IgD-negative memory B cell (primary cell): ENCODE results near the gene TUBGCP5. TPM values are rescaled to one million over a fixed set of nuclear protein-coding genes. Genes with fewer than 3 reads are reported as not detected.
A peak's percentile ranks its signal among the peaks of the same experiment; 100 is the strongest.
"Not testable (repeated sequence)": the region's sequence is repeated elsewhere in the genome, so short reads cannot be mapped to it uniquely, and the experiment has no call there.

ENCODE experiments used
- H3K27ac Mint-ChIP-seq, 3 donors: one replicate each; pipeline ENCODE4 v1.8.0; 2020 to 2022; ENCODE audit warnings: mild to moderate bottlenecking in 3 of 3, mixed read lengths in 3 of 3, moderate library complexity in 1 of 3
- H3K27me3 Mint-ChIP-seq: one replicate; pipeline ENCODE4 v1.8.0; 2021; ENCODE audit warnings: mixed read lengths
- H3K36me3 Mint-ChIP-seq: one replicate; pipeline ENCODE4 v1.8.0; 2020; ENCODE audit warnings: mild to moderate bottlenecking, mixed read lengths
- H3K4me1 Mint-ChIP-seq, 3 donors: one replicate each; pipeline ENCODE4 v1.8.0; 2020 to 2022; ENCODE audit warnings: mixed read lengths in 3 of 3, mild to moderate bottlenecking in 1 of 3
- H3K4me3 Mint-ChIP-seq, 4 donors: one replicate each; pipeline ENCODE4 v1.8.0; 2020 to 2022; ENCODE audit warnings: mild to moderate bottlenecking in 4 of 4, mixed read lengths in 4 of 4, moderate library complexity in 3 of 4
- H3K9me3 Mint-ChIP-seq, 3 donors: one replicate each; pipeline ENCODE4 v1.8.0; 2020 to 2021; ENCODE audit warnings: mixed read lengths in 3 of 3, mild to moderate bottlenecking in 1 of 3
- polyA plus RNA-seq: library from polyadenylated mRNA; unstranded; fragments of 300-500 nt; fragmentation: Illumina TruSeq; gene quantifications from one replicate; pipeline ENCODE4 v1.2.3, GENCODE V29; 2021

The TUBGCP5 gene
- polyA plus RNA-seq, 1 donor from 2014 or later = 4.8 TPM

GRCh38 chr15:23012616-23013015, 26.8 kb downstream of the TUBGCP5 start:
- H3K36me3 Mint-ChIP-seq = peaks cover 14% of the 10 kb centered on the region
- H3K9me3 Mint-ChIP-seq, H3K27ac Mint-ChIP-seq, H3K27me3 Mint-ChIP-seq, H3K4me3 Mint-ChIP-seq, H3K4me1 Mint-ChIP-seq: not testable (repeated sequence)

- Mint-ChIP-seq H3K4me3 (no peak overlapping the region), H3K36me3 (peaks cover 10% of the 10 kb centered on the region), H3K9me3 (no peaks in the 10 kb centered on the region), H3K27ac (no peak overlapping the region), H3K27me3 (no peaks in the 10 kb centered on the region), H3K4me1 (no peaks in the 10 kb centered on the region)
Measured at GRCh38 chr15:23003736-23004135, 35.6 kb downstream of the TUBGCP5 start.

GRCh38 chr15:23002920-23003319, 36.4 kb downstream of the TUBGCP5 start:
- no peak overlapping the region for H3K27ac Mint-ChIP-seq
- H3K27me3 Mint-ChIP-seq = no peaks in the 10 kb centered on the region
- H3K4me1 Mint-ChIP-seq = no peaks in the 10 kb centered on the region
- no peak overlapping the region for H3K4me3 Mint-ChIP-seq
- H3K9me3 Mint-ChIP-seq = no peaks in the 10 kb centered on the region
- peaks cover 10% of the 10 kb centered on the region for H3K36me3 Mint-ChIP-seq

- Mint-ChIP-seq H3K27ac (no peak overlapping the region), H3K4me1 (no peaks in the 10 kb centered on the region), H3K4me3 (no peak overlapping the region), H3K27me3 (no peaks in the 10 kb centered on the region), H3K9me3 (peaks cover 0 to 1% (median 0%) of the 10 kb centered on the region in 3 donors), H3K36me3 (peaks cover 9% of the 10 kb centered on the region)
Measured at GRCh38 chr15:22995795-22996194, 43.6 kb downstream of the TUBGCP5 start.

GRCh38 chr15:22992024-22992326, 47.4 kb downstream of the TUBGCP5 start:
- Mint-ChIP-seq H3K27ac (no peak overlapping the region), H3K36me3 (peaks cover 9% of the 10 kb centered on the region), H3K27me3 (no peaks in the 10 kb centered on the region), H3K4me3 (no peak overlapping the region), H3K9me3 (peaks cover 0 to 1% (median 0%) of the 10 kb centered on the region in 3 donors), H3K4me1 (no peaks in the 10 kb centered on the region)

- Mint-ChIP-seq H3K27ac (no peak overlapping the region), H3K27me3 (no peaks in the 10 kb centered on the region), H3K9me3 (peaks cover 0 to 1% (median 0%) of the 10 kb centered on the region in 3 donors), H3K4me3 (no peak overlapping the region), H3K36me3 (peaks cover 4% of the 10 kb centered on the region), H3K4me1 (no peaks in the 10 kb centered on the region)
Measured at GRCh38 chr15:22989576-22990477, 49.5 kb downstream of the TUBGCP5 start.

GRCh38 chr15:22988811-22989210, 50.6 kb downstream of the TUBGCP5 start:
- Mint-ChIP-seq H3K36me3 (no peaks in the 10 kb centered on the region), H3K9me3 (peaks cover 0 to 1% (median 0%) of the 10 kb centered on the region in 3 donors), H3K27ac (no peak overlapping the region), H3K4me1 (no peaks in the 10 kb centered on the region), H3K4me3 (peak overlapping the region in 1 of 4 donors; percentile 26), H3K27me3 (no peaks in the 10 kb centered on the region)

- H3K4me3 Mint-ChIP-seq = peak overlapping the region in 2 of 4 donors; percentile 84 to 91
Measured at GRCh38 chr15:22981931-22982330, 57.4 kb downstream of the TUBGCP5 start.

GRCh38 chr15:22981051-22981840, 58.1 kb downstream of the TUBGCP5 start:
- no peaks in the 10 kb centered on the region for H3K9me3 Mint-ChIP-seq
- H3K4me1 Mint-ChIP-seq = peaks cover 8 to 13% (median 13%) of the 10 kb centered on the region in 3 donors
- no peak overlapping the region for H3K27ac Mint-ChIP-seq
- peaks cover 17% of the 10 kb centered on the region for H3K27me3 Mint-ChIP-seq
- peak overlapping the region; percentile 79 to 95 (median 88) for H3K4me3 Mint-ChIP-seq
- no peaks in the 10 kb centered on the region for H3K36me3 Mint-ChIP-seq

More at GRCh38 chr15:22981931-22982330, 57.4 kb downstream of the TUBGCP5 start:
- H3K36me3 Mint-ChIP-seq, H3K9me3 Mint-ChIP-seq, H3K27ac Mint-ChIP-seq: not testable (repeated sequence)
- H3K27me3 Mint-ChIP-seq = peaks cover 17% of the 10 kb centered on the region
- H3K4me1 Mint-ChIP-seq = peaks cover 8 to 13% (median 13%) of the 10 kb centered on the region in 3 donors

- Mint-ChIP-seq H3K27me3 (peaks cover 17% of the 10 kb centered on the region), H3K4me1 (peaks cover 8 to 13% (median 13%) of the 10 kb centered on the region in 3 donors), H3K36me3 (no peaks in the 10 kb centered on the region), H3K27ac (peak within 1 kb of the TSS in 1 of 3 donors; percentile 6), H3K9me3 (peaks cover 0 to 1% (median 0%) of the 10 kb centered on the region in 3 donors), H3K4me3 (peak within 1 kb of the TSS; percentile 94 to 98 (median 96))
Measured at GRCh38 chr15:22980189-22981050, 58.9 kb downstream of the TUBGCP5 start, which contains the start of gene CYFIP1. CYFIP1 (minus strand) TSS chr15:22980368; CDS start chr15:22947285, 33,083 bp downstream.

- peaks cover 17% of the 10 kb centered on the region for H3K27me3 Mint-ChIP-seq
Measured at GRCh38 chr15:22979238-22980188, 59.9 kb downstream of the TUBGCP5 start.

GRCh38 chr15:22978691-22979237, 60.6 kb downstream of the TUBGCP5 start:
- H3K4me3 Mint-ChIP-seq = peak overlapping the region; percentile 90 to 98 (median 95)
- H3K4me1 Mint-ChIP-seq = peaks cover 8 to 20% (median 13%) of the 10 kb centered on the region in 3 donors
- H3K36me3 Mint-ChIP-seq = no peaks in the 10 kb centered on the region
- peaks cover 17% of the 10 kb centered on the region for H3K27me3 Mint-ChIP-seq
- no peak overlapping the region for H3K27ac Mint-ChIP-seq
- peaks cover 0 to 4% (median 0%) of the 10 kb centered on the region in 3 donors for H3K9me3 Mint-ChIP-seq

More at GRCh38 chr15:22979238-22980188, 59.9 kb downstream of the TUBGCP5 start:
- no peaks in the 10 kb centered on the region for H3K36me3 Mint-ChIP-seq
- peaks cover 8 to 17% (median 13%) of the 10 kb centered on the region in 3 donors for H3K4me1 Mint-ChIP-seq
- peaks cover 0 to 4% (median 0%) of the 10 kb centered on the region in 3 donors for H3K9me3 Mint-ChIP-seq
- peak overlapping the region; percentile 90 to 98 (median 95) for H3K4me3 Mint-ChIP-seq
- H3K27ac Mint-ChIP-seq = peak overlapping the region in 1 of 3 donors; percentile 6

GRCh38 chr15:22974745-22975144, 64.6 kb downstream of the TUBGCP5 start:
- H3K27ac Mint-ChIP-seq = no peak overlapping the region
- H3K27me3 Mint-ChIP-seq = peaks cover 10% of the 10 kb centered on the region
- H3K4me3 Mint-ChIP-seq = peak overlapping the region in 1 of 4 donors; percentile 47
- H3K9me3 Mint-ChIP-seq = peaks cover 0 to 4% (median 0%) of the 10 kb centered on the region in 3 donors
- no peaks in the 10 kb centered on the region for H3K36me3 Mint-ChIP-seq
- peaks cover 10 to 27% (median 17%) of the 10 kb centered on the region in 3 donors for H3K4me1 Mint-ChIP-seq
